Activated T-cell treated with anti-CD3 and anti-CD28 coated beads, Interleukin-2, amount 50 U/mL, for 72 hours (primary cell): Measurements from ENCODE around the gene NAA80. TPM values are rescaled to one million over a fixed set of nuclear protein-coding genes. Genes with fewer than 3 reads are reported as not detected.
"Not testable (repeated sequence)": the region's sequence is repeated elsewhere in the genome, so short reads cannot be mapped to it uniquely, and the experiment has no call there.

Experiments
- ATAC-seq, 2 donors: fragments of 150-1000 bp; cut with Tn5 transposase; replicated peaks in 1 of 2; 2 replicates each; pipeline ENCODE4 v1.10.0; 2021; ENCODE audit warnings: moderate library complexity in 2 of 2, mild to moderate bottlenecking in 1 of 2
- DNase-seq, 2 donors: peaks; one replicate each; pipeline ENCODE4 v3.0.0; 2021 to 2022; ENCODE audit warnings: mixed read lengths in 1 of 2
- H3K27ac Mint-ChIP-seq: one replicate; pipeline ENCODE4 v1.8.0; 2022; ENCODE audit warnings: mild to moderate bottlenecking, moderate library complexity, mixed read lengths
- H3K27me3 Mint-ChIP-seq: one replicate; pipeline ENCODE4 v1.8.0; 2022; ENCODE audit warnings: low read depth, mixed read lengths
- H3K36me3 Mint-ChIP-seq, 2 donors: one replicate each; pipeline ENCODE4 v1.8.0; 2022; ENCODE audit warnings: mixed read lengths in 2 of 2, mild to moderate bottlenecking in 1 of 2; ENCODE audit not compliant: insufficient read depth in 2 of 2
- H3K4me1 Mint-ChIP-seq: one replicate; pipeline ENCODE4 v1.8.0; 2022; ENCODE audit warnings: low read depth, mixed read lengths
- H3K4me3 Mint-ChIP-seq, 2 donors: one replicate each; pipeline ENCODE4 v1.8.0; 2022; ENCODE audit warnings: mild to moderate bottlenecking in 2 of 2, mixed read lengths in 2 of 2, moderate library complexity in 2 of 2
- H3K9me3 Mint-ChIP-seq, 2 donors: one replicate each; pipeline ENCODE4 v1.8.0; 2022; ENCODE audit warnings: mixed read lengths in 2 of 2
- total RNA-seq, 2 donors: library from RNA; stranded (reverse); gene quantifications; one replicate each; pipeline ENCODE4 v1.2.3, GENCODE V29; 2022

NAA80 gene
- total RNA-seq, 2 donors from 2014 or later: 19.5 to 20.0 TPM

- H3K9me3 Mint-ChIP-seq: no peaks in the 10 kb centered on the region
- no peaks in the 10 kb centered on the region for H3K36me3 Mint-ChIP-seq
- ATAC-seq (peak; percentile 30 to 38), DNase-seq (peak in 1 of 2 donors; percentile 49)
- H3K4me1 Mint-ChIP-seq: peaks cover 39% of the 10 kb centered on the region
- H3K27ac Mint-ChIP-seq: peak overlapping the region; percentile 13
- H3K27me3 Mint-ChIP-seq: no peaks in the 10 kb centered on the region
- peak overlapping the region; percentile 16 to 66 for H3K4me3 Mint-ChIP-seq
Observed at GRCh38 chr3:50316657-50317242, 17.5 kb upstream of the NAA80 start.

GRCh38 chr3:50314816-50315215 is 15.6 kb upstream of the NAA80 start:
- H3K27me3 Mint-ChIP-seq: no peaks in the 10 kb centered on the region
- H3K36me3 Mint-ChIP-seq: no peaks in the 10 kb centered on the region
- no peak overlapping the region for H3K4me3 Mint-ChIP-seq
- H3K27ac Mint-ChIP-seq: no peak overlapping the region
- H3K9me3 Mint-ChIP-seq: no peaks in the 10 kb centered on the region
- DNase-seq (no peak), ATAC-seq (no peak)
- H3K4me1 Mint-ChIP-seq: peaks cover 30% of the 10 kb centered on the region

DNA sequence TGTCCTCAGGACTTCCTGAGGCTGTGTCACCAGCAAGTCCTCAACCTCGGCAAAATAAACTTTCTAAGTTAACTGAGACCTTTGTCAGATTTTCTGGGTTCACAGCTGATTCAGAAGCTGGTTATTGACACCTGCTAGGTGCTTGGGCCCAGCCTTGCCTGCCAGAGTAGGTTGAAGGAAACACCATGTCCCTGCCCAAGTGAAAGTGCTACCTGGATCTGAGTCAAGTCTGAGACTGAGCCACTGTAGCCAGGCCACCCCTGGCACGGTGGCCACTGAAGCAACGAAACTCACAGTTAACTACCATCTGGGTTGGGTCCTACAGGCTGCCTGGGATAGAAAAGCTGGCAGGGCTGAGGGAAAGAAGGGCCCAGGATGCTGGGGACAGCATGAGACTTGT is 15.1 kb upstream of the NAA80 start:
- no peaks in the 10 kb centered on the region for H3K27me3 Mint-ChIP-seq
- no peak for ATAC-seq
- no peaks in the 10 kb centered on the region for H3K9me3 Mint-ChIP-seq
- H3K4me1 Mint-ChIP-seq: peaks cover 26% of the 10 kb centered on the region
- no peak overlapping the region for H3K27ac Mint-ChIP-seq
- no peaks in the 10 kb centered on the region for H3K36me3 Mint-ChIP-seq
- no peak for DNase-seq
- no peak overlapping the region for H3K4me3 Mint-ChIP-seq

DNA sequence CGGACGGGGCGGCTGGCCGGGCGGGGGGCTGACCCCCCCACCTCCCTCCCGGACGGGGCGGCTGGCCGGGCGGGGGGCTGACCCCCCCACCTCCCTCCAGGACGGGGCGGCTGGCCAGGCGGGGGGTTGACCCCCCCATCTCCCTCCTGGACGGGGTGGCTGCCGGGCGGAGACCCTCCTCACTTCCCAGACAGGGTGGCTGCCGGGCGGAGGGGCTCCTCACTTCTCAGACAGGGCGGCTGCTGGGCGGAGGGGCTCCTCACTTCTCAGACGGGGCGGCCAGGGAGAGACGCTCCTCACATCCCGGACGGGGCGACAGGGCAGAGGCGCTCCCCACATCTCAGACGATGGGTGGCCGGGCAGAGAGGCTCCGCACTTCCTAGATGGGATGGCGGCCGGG is 12.8 kb upstream of the NAA80 start:
- H3K9me3 Mint-ChIP-seq, H3K36me3 Mint-ChIP-seq, H3K27me3 Mint-ChIP-seq, ATAC-seq, DNase-seq, H3K4me3 Mint-ChIP-seq, H3K27ac Mint-ChIP-seq: not testable (repeated sequence)
- peaks cover 14% of the 10 kb centered on the region for H3K4me1 Mint-ChIP-seq

GRCh38 chr3:50304601-50305000 is 5.4 kb upstream of the NAA80 start:
- DNase-seq (no peak), ATAC-seq (peak; percentile 60 to 63)
- no peak overlapping the region for H3K4me3 Mint-ChIP-seq
- H3K9me3 Mint-ChIP-seq: no peaks in the 10 kb centered on the region
- no peak overlapping the region for H3K27ac Mint-ChIP-seq
- H3K4me1 Mint-ChIP-seq: peaks cover 25% of the 10 kb centered on the region
- no peaks in the 10 kb centered on the region for H3K36me3 Mint-ChIP-seq
- H3K27me3 Mint-ChIP-seq: no peaks in the 10 kb centered on the region

GRCh38 chr3:50303013-50303815 is 4.0 kb upstream of the NAA80 start, which contains the start of gene HYAL1:
Gene HYAL1, minus strand, starts transcription at chr3:50303574. Its CDS starts 618 bp downstream, at chr3:50302956.
- no peaks in the 10 kb centered on the region for H3K36me3 Mint-ChIP-seq
- no peak for DNase-seq
- H3K4me1 Mint-ChIP-seq: peaks cover 29% of the 10 kb centered on the region
- H3K4me3 Mint-ChIP-seq: no peak within 1 kb of the TSS
- H3K27me3 Mint-ChIP-seq: no peaks in the 10 kb centered on the region
- no peak within 1 kb of the TSS for H3K27ac Mint-ChIP-seq
- no peaks in the 10 kb centered on the region for H3K9me3 Mint-ChIP-seq
- ATAC-seq: no peak

DNA sequence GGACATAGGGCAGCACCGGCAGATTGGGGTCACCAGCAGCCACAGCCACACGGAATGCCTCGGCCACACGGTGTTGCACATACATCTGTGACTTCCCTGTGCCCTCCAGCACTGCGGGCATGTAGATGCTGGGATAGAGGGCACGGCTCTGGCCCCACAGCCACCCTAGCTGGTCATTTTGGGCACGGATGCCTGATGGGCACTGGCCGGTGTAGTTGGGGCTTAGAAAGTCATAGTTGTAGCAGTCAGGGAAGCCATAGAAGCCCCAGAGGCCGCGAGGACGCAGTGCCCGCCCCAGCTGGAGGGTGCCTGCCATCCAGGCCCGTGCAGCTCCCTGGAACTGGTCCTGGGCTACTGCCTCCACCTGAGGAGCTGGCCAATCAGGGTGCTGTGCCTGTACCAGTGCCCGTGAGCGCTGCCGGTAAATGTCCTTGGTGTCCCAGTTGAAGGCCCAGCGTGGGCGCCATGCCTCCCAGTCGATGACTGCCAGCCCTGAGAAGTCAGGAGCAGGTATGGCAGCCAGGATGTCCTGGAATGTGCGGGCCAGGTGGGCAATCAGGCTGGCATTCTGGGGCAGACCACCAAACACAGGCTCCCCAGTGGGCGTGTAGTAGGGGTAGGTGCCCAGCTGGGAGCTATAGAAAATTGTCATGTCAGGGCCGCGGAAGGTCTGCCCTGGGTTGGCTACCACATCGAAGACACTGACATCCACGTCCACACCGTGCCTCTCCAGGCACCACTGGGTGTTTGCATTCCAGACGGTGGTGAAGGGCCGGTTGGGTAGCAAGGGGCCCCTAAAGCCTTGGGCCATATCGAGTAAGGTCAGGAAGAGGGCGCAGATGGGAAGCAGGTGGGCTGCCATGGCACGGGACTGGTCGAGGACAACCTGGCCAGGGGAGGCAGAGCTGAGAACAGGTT is 3.1 kb upstream of the NAA80 start:
- no peaks in the 10 kb centered on the region for H3K27me3 Mint-ChIP-seq
- no peaks in the 10 kb centered on the region for H3K36me3 Mint-ChIP-seq
- no peak overlapping the region for H3K4me3 Mint-ChIP-seq
- H3K27ac Mint-ChIP-seq: no peak overlapping the region
- DNase-seq (no peak), ATAC-seq (no peak)
- no peaks in the 10 kb centered on the region for H3K9me3 Mint-ChIP-seq
- peaks cover 33% of the 10 kb centered on the region for H3K4me1 Mint-ChIP-seq

GRCh38 chr3:50300681-50301254 is 1.6 kb upstream of the NAA80 start:
- H3K9me3 Mint-ChIP-seq: no peaks in the 10 kb centered on the region
- H3K27me3 Mint-ChIP-seq: no peaks in the 10 kb centered on the region
- DNase-seq: no peak
- no peak for ATAC-seq
- peak overlapping the region; percentile 94 to 98 for H3K4me3 Mint-ChIP-seq
- peaks cover 33% of the 10 kb centered on the region for H3K4me1 Mint-ChIP-seq
- H3K36me3 Mint-ChIP-seq: no peaks in the 10 kb centered on the region
- H3K27ac Mint-ChIP-seq: no peak overlapping the region

DNA sequence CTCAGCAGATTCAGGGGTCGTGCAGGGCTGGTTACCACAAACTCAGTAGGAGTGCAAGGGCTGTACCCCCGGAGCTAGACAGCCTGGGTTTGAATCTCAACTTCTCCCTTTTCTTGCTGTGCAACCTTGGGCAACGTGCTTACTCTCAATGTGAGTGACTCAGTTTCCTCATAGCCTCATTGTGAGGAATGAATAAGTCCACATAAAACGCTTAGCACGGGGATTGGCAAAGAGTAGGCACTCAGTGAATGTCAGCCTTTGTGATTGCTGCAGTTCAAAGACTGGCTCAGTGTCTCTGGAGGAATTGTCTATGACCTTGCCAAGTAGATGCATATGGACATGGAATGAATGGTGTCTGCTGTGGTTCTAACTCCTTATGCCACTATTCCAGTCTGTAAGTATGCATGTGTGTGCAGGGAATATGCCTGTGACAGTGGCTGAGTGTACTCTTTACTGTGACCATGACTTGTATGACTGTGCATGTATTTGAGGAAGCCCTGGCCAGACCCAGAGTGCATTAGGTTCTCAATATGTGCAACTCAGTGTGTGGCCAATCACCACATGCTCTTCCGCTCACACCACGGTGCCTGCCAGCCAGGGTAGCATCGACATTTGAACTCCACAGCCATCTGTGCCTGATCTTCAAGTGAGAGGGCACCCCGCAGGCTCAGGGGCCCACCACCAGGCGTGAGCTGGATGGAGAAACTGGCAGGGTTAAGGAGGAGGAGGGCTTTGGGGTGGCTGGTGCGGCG is 900 bp upstream of the NAA80 start:
- Mint-ChIP-seq H3K27me3 (no peaks in the 10 kb centered on the region), H3K9me3 (no peaks in the 10 kb centered on the region), H3K4me3 (peak overlapping the region; percentile 94 to 98), H3K27ac (peak overlapping the region; percentile 82), H3K36me3 (no peaks in the 10 kb centered on the region), H3K4me1 (peaks cover 32% of the 10 kb centered on the region)
- DNase-seq (no peak), ATAC-seq (peak in 1 of 2 donors; percentile 4)

- Mint-ChIP-seq H3K9me3 (no peaks in the 10 kb centered on the region), H3K27me3 (no peaks in the 10 kb centered on the region), H3K4me1 (peaks cover 27% of the 10 kb centered on the region), H3K4me3 (peak overlapping the region; percentile 94 to 98), H3K36me3 (no peaks in the 10 kb centered on the region), H3K27ac (peak overlapping the region; percentile 82)
- ATAC-seq: no peak
- no peak for DNase-seq
Observed at GRCh38 chr3:50299638-50299928, 378 bp upstream of the NAA80 start.

GRCh38 chr3:50297896-50298725 is 1.1 kb downstream of the NAA80 start:
- Mint-ChIP-seq H3K36me3 (no peaks in the 10 kb centered on the region), H3K9me3 (no peaks in the 10 kb centered on the region), H3K4me3 (peak overlapping the region; percentile 94 to 98), H3K27me3 (no peaks in the 10 kb centered on the region), H3K4me1 (peaks cover 28% of the 10 kb centered on the region), H3K27ac (peak overlapping the region; percentile 40)
- ATAC-seq (no peak), DNase-seq (no peak)

GRCh38 chr3:50297384-50297775 is 1.8 kb downstream of the NAA80 start:
- H3K27me3 Mint-ChIP-seq: no peaks in the 10 kb centered on the region
- DNase-seq (no peak), ATAC-seq (no peak)
- H3K27ac Mint-ChIP-seq: no peak overlapping the region
- no peaks in the 10 kb centered on the region for H3K36me3 Mint-ChIP-seq
- peak overlapping the region in 1 of 2 donors; percentile 98 for H3K4me3 Mint-ChIP-seq
- peaks cover 35% of the 10 kb centered on the region for H3K4me1 Mint-ChIP-seq
- no peaks in the 10 kb centered on the region for H3K9me3 Mint-ChIP-seq
